ENCODE data around the gene SOAT1. TPM values are rescaled to one million over a fixed set of nuclear protein-coding genes. Genes with fewer than 3 reads are reported as not detected.

SOAT1 gene
- total and polyA plus RNA-seq, 10 of the 15 experiments (the other 5 are each of a cell fraction or from before 2014, with no cell fraction given), result 8.6 to 68.5 (median 22.3) TPM

- no peak for TF ChIP-seq CEBPZ (IDR thresholded peaks at IDR 0.05; ENCODE audit: low read depth, low read length)
- no peak for TF ChIP-seq NR2C1 (IDR thresholded peaks at IDR 0.05)
- no peak for TF ChIP-seq ZBTB11 (CRISPR knock-in tag; IDR thresholded peaks at IDR 0.05)
- 0 out of 2 replicates have a peak, but pooled peaks have one; percentile 30 for TF ChIP-seq TCF3 (IDR thresholded peaks at IDR 0.05; ENCODE audit: borderline replicate concordance, insufficient read depth, low read depth, low read length)
- TF ChIP-seq POLR2AphosphoS5 (IDR thresholded peaks at IDR 0.05; ENCODE audit: low read length), result peak; percentile 78; the same call in 1 of the 2 replicates
- TF ChIP-seq ATF7 (IDR thresholded peaks at IDR 0.05; ENCODE audit: low read depth), result no peak
- TF ChIP-seq BRCA1 (IDR thresholded peaks at IDR 0.05; ENCODE audit: low read depth, low read length), result no peak
- peak; percentile 48; the same call in 1 of the 2 replicates for TF ChIP-seq PAX5 (IDR thresholded peaks at IDR 0.05; ENCODE audit: borderline replicate concordance, low read depth, low read length)
- TF ChIP-seq FOS (IDR thresholded peaks at IDR 0.05; ENCODE audit: borderline replicate concordance, extremely low read depth, insufficient read length), result no peak
- TF ChIP-seq, protein P1, sequence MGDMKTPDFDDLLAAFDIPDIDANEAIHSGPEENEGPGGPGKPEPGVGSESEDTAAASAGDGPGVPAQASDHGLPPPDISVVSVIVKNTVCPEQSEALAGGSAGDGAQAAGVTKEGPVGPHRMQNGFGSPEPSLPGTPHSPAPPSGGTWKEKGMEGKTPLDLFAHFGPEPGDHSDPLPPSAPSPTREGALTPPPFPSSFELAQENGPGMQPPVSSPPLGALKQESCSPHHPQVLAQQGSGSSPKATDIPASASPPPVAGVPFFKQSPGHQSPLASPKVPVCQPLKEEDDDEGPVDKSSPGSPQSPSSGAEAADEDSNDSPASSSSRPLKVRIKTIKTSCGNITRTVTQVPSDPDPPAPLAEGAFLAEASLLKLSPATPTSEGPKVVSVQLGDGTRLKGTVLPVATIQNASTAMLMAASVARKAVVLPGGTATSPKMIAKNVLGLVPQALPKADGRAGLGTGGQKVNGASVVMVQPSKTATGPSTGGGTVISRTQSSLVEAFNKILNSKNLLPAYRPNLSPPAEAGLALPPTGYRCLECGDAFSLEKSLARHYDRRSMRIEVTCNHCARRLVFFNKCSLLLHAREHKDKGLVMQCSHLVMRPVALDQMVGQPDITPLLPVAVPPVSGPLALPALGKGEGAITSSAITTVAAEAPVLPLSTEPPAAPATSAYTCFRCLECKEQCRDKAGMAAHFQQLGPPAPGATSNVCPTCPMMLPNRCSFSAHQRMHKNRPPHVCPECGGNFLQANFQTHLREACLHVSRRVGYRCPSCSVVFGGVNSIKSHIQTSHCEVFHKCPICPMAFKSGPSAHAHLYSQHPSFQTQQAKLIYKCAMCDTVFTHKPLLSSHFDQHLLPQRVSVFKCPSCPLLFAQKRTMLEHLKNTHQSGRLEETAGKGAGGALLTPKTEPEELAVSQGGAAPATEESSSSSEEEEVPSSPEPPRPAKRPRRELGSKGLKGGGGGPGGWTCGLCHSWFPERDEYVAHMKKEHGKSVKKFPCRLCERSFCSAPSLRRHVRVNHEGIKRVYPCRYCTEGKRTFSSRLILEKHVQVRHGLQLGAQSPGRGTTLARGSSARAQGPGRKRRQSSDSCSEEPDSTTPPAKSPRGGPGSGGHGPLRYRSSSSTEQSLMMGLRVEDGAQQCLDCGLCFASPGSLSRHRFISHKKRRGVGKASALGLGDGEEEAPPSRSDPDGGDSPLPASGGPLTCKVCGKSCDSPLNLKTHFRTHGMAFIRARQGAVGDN (IDR thresholded peaks at IDR 0.05), result peak; percentile 49; the same call in 1 of the 2 replicates
- TF ChIP-seq YBX1 (IDR thresholded peaks at IDR 0.05), result no peak
- TF ChIP-seq YY1 (IDR thresholded peaks at IDR 0.05; ENCODE audit: low read depth, low read length), result no peak; the same call in 1 of the 2 replicates
- no peak for TF ChIP-seq ZNF384 (IDR thresholded peaks at IDR 0.05; ENCODE audit: borderline replicate concordance, low read depth, low read length)
- no peak for TF ChIP-seq ZNF207 (IDR thresholded peaks at IDR 0.05; ENCODE audit: borderline replicate concordance)
- TF ChIP-seq SRF (IDR thresholded peaks at IDR 0.05; ENCODE audit: low read depth in 2 of 2, low read length in 2 of 2), result no peak
- peak; percentile 37 for TF ChIP-seq USF1 (IDR thresholded peaks at IDR 0.05; ENCODE audit: borderline replicate concordance, extremely low read length, insufficient read depth, low read depth, low read length)
These were observed at the start of gene SOAT1 (continued) for GRCh38 chr1:179293340-179294327.
